Measurements from ENCODE around the gene SPAG9.
A peak's percentile ranks its signal among the peaks of the same experiment; 100 is the strongest.

The SPAG9 gene
- total RNA-seq: 188 to 209 reads per million in 2 donors

GRCh38 chr17:51120739-51121619 is at the start of gene SPAG9:
SPAG9 (minus strand) TSS chr17:51120868; CDS start chr17:51120656, 212 bp downstream.
- DNase-seq: peak; percentile 86

DNA sequence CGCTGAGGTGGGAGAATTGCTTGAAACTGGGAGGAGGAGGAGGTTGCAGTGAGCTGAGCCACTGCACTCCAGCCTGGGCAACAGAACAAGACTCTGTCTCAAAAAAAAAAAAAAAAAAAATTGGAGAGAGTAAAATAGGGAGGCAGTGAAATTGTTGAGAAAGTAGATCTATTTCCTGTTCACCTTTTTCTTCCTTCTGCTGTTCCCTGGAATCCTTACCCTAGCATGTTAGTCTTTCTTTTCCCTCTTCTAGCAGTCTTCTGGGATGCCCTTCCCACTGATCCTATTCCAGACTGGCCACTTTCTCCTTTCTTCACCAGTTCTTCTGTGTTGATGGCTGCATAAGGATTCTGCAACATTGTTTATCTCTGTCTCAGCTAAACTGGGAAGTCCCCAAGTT is 48.7 kb upstream of the SPAG9 start:
- DNase-seq: no peak

- DNase-seq: peak; percentile 45
These were observed 46.6 kb upstream of the SPAG9 start for GRCh38 chr17:51166987-51167931.

GRCh38 chr17:51166198-51166986 is 45.7 kb upstream of the SPAG9 start, which contains the start of gene NME2:
NME2 (plus strand) TSS chr17:51166411; CDS start chr17:51166831, 420 bp downstream.
- peak; percentile 55 for DNase-seq

DNA sequence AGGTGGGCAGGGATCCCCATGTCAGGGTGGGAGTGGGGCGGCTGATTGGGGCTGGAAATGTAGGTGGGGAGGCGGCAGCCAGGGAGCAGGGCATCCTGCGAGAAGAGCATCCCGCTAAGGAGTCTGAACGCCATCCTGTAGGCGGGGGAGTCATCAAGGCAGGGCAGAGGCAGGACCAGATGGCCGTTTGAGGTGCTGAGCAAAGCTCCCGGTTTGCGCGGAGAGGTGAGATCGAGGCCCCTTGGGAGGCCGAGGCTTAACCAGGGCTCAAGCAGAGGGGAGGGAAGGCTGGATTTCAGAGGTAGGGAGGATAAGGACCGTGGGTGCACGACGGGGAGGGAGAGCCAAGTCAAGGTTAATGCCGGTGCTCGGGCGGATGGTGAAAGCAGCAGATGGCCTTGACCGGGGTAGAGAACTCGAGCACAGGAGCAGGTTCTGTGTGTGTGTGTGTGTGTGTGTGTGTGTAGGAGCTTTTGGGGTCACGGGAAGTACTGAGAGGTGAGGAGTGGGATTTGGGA is 45.1 kb upstream of the SPAG9 start:
- DNase-seq: no peak

DNA sequence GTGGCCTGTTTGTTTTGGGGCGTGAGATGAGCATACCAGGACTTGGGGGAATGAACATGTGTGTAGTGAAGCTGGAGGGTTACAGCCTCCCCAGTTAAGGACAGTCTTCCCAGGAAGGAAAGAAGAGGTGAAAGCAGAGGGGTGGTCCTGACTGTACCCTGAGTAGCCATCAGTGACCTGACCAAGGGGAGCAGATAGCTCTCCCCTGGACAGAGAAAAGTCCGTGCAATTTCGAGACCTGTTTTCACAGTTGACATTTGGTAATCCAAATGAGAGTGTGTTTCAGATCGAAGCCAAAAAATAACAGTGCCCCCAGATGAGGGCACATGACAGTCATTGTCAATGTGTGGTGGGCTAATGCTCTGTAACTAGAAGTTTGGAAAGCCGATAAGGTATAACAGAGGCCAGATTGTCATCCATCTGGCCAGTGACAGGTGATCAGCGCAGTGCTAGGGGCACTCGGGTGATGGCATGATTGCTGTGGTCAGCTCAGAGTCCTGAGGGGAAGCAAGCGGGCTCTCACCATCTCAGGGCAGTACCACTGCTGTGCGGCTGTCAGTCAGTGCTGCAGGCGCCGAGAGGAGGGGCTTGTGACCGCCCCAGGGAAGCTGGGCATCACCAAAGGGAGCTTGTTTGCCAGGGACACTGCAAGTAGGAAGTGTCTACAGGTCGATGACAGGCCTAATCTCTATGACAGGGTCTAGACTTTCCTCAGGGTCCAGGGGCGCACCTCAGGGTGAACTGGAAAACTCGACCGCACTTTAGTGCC is 44.4 kb upstream of the SPAG9 start:
- DNase-seq: no peak

DNA sequence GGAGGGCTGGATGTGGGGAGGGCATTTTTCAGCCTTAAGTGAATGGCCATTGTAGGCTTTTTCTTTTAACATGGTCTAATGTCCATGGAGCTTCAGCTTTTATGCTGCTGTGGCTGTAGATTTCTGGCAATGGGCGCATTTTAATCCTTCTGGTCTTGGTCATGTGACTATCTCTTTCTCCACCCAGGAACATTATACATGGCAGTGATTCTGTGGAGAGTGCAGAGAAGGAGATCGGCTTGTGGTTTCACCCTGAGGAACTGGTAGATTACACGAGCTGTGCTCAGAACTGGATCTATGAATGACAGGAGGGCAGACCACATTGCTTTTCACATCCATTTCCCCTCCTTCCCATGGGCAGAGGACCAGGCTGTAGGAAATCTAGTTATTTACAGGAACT is 40.9 kb upstream of the SPAG9 start:
- DNase-seq: no peak

DNA sequence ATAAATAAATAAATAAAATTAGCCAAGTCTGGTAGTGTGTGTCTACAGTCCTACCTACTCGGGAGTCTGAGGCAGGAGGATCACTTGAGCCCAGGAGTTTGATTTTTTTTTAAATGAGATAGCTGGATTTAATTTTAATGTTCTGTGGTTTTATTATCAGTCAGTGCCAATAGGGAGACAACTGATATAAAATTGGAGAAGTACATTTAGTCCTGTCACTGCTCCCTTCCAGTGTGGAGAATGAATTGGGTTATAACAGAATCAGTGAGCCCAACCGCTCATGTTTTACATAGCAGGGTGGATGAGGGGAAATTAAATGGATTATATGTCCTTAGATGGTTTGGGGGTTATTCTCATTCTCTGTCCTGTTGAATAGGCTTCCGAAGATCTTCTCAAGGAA is 38.9 kb upstream of the SPAG9 start:
- DNase-seq: no peak

- no peak for DNase-seq
These were observed 34.7 kb upstream of the SPAG9 start for GRCh38 chr17:51155416-51155815.

- no peak for DNase-seq
These were observed 33.5 kb upstream of the SPAG9 start for GRCh38 chr17:51154176-51154575.

DNA sequence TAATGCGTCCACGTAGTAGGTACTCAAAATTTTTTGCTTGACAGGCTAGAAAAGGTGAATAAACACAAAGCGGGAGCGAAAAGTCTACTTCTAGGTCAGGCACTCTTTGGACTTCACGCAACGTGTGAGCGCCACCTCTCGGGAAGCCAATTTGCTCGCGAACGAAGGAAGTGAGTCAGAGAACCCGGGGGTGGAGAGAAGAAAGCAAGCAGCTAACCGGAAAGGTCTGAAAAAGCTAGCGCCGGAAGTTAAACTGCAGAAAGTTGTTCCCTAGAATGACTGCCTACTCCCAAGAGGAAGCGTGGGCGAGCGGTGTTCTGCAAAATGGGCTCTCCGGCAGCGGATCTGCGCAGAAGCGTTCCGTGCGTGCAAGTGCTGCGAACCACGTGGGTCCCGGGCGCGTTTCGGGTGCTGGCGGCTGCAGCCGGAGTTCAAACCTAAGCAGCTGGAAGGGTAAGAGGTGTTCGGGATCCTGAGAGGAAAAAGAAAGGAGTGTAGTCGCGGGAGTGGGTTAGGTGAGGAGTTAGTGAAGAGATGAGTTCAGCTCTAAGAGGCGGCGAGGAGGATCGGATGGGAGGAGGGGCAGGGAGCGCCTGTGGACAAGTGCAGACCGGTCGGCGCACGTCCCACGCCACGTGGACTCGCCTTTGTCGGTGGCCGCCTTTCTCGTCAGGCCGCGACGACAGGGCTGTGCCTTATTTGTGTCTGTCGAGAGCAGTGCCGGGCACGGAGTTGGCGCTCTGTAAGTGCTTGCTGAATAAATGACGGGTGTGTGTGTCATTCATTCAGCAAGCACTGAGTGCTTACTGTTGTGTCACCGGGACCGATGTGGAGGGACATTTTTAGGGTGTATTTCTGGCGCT is 32.8 kb upstream of the SPAG9 start, which contains the start of gene NME1:
NME1 (plus strand) TSS at position 350 of the 863 bp plus-strand sequence. CDS start 2,096 bp downstream, outside the sequence.
- peak; percentile 85 for DNase-seq

DNA sequence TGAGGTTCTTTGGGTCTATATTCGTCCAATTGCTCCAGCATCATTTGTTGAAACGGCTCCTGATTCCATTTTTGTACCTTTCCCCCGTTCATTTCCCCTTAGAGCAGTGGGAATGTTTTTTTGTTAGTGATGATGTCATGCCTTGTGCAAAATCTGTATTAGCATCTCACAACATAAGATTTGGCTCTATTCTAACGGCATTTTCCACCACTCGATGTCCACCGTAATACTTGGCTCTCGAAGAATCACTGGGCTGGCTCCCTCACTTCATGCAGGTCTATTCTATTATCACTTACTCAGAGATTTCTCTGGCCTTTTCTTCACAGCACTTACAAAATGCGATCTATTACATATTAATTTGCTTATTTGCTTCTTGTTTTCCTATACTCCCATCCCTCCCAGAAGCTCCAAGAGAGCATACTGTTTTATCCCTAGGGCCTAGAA is 32.1 kb upstream of the SPAG9 start:
- no peak for DNase-seq

- DNase-seq: no peak
These were observed 30.3 kb upstream of the SPAG9 start for GRCh38 chr17:51150932-51151331.

DNA sequence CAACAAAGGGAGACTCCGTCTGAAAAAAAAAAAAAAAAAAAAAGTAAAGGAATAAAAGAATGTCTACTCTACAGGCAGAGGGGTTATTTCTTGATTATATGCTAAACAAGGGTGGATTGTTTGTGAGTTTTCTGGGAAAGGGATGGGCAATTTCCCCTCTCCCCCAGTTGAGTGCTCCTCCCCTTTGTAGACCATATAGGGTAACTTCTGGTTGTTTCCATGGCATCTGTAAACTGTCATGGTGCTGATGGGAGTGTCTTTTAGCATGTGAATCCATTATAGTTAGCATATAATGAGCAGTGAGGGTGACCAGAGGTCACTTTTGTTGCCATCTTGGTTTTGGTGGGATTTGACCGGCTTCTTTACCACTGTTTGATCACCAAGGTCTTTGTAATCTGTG is 28.5 kb upstream of the SPAG9 start:
- no peak for DNase-seq

GRCh38 chr17:51147650-51148049 is 27.0 kb upstream of the SPAG9 start:
- DNase-seq: no peak

DNA sequence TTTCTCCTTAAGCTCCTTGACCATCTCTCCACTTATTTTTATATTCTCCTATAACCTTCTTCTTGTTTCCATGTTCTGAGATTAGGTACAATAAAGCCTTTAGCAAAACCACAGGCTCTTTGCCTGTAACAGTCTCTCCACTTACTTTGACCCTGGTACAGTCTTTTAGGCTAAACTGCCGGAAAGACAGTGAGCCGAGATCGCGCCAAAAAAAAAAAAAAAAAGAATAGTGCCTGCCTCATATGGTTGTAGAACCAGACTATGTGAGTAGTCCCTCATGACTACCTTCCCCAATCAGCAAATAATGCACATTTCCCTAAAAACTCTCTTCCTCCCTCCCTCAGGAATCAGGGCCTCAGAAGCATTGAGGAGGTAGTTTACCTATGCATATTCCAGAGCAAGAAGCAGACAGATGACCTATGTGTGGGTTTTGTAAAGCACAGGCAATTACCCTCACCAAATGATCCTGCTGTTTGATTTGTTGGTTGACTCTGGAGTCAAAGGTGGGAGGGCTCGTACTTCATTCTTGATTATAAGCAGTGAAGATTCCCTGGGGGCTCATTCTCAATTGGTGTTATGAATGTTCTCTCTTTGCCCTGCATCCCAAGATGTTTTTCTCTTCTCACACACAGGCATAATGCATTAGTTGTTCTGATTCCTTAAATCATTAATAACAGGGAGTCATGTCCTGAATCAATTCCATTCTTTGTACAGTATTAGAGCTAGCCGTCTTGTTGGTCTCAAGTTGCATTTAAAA is 23.8 kb upstream of the SPAG9 start:
- no peak for DNase-seq

DNA sequence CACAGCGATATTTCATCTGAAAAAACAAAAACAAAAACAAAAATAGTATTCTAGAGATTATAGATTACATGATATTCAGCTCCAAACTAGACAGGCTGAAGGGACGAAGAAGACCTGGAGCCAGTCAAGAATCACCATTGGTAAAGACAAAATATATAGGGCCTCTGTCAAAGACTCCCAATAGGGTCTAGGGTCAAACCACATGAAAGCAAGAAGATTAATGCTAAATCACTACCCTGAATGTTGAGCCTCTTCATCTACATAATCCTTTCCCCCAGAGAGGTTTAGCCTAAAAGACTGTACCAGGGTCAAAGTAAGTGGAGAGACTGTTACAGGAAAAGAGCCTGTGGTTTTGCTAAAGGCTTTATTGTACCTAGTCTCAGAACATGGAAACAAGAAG is 21.9 kb upstream of the SPAG9 start:
- DNase-seq: no peak

DNA sequence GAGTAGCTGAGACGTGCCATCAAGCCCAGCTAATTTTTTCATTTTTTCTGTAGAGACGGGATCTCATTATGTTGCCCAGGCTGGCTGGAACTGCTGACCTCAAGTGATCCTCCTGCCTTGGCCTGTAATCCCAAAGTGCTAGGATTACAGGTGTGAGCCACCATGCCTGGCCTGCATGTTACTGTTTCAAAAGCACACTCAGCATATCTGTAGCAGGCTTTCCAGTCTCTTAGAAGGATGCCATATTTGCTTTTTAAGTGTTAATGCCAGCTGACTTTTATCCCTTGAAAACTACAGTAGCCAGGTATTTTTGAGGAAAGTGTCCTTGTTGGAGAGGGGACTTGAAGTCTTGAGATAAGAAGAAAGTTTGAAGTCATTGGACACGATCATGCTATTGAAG is 15.3 kb upstream of the SPAG9 start:
- DNase-seq: no peak

DNA sequence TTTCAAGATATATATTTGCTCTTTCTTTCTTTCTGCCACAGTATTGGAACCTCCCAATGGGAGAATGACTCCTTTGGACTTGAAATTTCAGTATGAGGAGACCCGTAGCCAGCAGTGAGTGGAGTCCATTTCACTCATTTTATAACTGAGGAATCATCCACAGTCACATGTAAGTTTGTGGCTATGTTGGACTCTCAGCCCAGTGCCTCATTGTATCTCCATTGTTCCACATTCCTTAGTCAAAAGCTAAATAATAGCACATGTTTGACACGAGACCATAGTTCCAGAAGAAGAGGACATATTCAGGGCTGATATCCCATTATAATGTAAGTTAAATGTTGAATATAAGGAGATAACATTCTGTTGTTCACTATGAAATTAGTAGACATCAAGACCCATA is 12.7 kb upstream of the SPAG9 start:
- no peak for DNase-seq

DNA sequence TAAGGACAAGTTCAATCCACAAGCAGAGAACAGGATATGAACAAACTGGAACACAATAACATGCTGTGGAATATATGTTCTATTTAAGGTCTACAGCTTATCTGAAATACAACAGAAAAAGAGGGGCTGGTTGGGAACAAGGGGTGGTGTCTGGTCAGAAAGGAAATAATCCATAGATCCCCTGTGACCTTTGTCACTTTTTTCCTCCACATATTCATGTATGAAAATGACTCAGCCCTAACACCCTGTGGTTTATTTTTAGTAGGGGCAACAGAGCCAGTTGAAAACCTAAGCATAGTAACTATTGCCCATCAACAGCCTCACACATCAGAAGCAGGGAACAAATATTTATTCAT is 12.3 kb upstream of the SPAG9 start:
- DNase-seq: no peak

Data from activated gamma-delta T cell (primary cell).